Epithelial cell of proximal tubule (primary cell): ENCODE results near the gene FBXL5. TPM values are rescaled to one million over a fixed set of nuclear protein-coding genes. Genes with fewer than 3 reads are reported as not detected.

Source experiments
- total RNA-seq: library from RNA; depleted of rRNA; stranded (reverse); fragments of >200 nt; gene quantifications from 2 replicates; pipeline ENCODE4 v1.2.3, GENCODE V29; 2015

FBXL5 gene
- total RNA-seq, 1 donor from 2014 or later: 64.1 TPM

Other genes starting within 250 kb of the FBXL5 start
- not detected in 2 replicates for gene C1QTNF7, start 227.3 kb downstream of the FBXL5 start, total RNA-seq
- gene CC2D2A, start 185.5 kb downstream of the FBXL5 start, total RNA-seq: 15.2 and 15.8 TPM in 2 replicates
- 28.5 and 37.5 TPM in 2 replicates for gene FAM200B, start 26.5 kb upstream of the FBXL5 start, total RNA-seq
- 13.0 and 21.7 TPM in 2 replicates for gene BST1, start 47.7 kb upstream of the FBXL5 start, total RNA-seq
- gene CD38, start 123.0 kb upstream of the FBXL5 start, total RNA-seq: not detected in 2 replicates